ENCODE measurements around the gene LAT.
"Not testable (repeated sequence)": the region's sequence is repeated elsewhere in the genome, so short reads cannot be mapped to it uniquely, and the experiment has no call there.

The LAT gene, protein sequence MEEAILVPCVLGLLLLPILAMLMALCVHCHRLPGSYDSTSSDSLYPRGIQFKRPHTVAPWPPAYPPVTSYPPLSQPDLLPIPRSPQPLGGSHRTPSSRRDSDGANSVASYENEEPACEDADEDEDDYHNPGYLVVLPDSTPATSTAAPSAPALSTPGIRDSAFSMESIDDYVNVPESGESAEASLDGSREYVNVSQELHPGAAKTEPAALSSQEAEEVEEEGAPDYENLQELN

DNA sequence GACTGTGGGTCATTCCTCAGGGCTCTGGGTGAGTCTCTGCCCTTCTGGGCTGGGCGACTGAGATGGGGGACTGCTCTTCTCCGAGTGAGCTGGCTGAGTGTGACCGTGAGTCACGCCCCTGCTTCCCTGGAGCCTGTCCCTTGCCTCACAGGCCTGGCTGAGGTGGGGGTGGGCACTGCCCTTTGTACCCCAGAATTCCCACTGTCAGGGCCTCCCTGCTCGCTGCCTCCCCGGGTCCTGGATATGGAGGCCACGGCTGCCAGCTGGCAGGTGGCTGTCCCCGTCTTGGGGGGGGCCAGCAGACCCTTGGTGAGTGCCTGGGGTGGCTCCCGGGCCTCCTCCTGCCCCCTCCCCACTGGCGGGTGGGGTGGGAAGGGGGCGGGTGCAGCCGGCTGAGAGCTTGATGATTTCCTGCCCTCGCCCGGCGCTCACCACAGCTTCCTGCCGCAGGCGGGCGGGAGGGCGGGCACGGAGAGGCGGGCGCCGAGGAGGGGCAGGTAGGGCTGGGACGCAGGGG is at the start of gene LAT:
Gene LAT, plus strand, starts transcription at position 434 of the 517 bp plus-strand sequence. CDS start 366 bp downstream, outside the sequence.
- peak; percentile 69 to 71 for DNase-seq (ENCODE audit: low read depth in 2 of 2)

DNA sequence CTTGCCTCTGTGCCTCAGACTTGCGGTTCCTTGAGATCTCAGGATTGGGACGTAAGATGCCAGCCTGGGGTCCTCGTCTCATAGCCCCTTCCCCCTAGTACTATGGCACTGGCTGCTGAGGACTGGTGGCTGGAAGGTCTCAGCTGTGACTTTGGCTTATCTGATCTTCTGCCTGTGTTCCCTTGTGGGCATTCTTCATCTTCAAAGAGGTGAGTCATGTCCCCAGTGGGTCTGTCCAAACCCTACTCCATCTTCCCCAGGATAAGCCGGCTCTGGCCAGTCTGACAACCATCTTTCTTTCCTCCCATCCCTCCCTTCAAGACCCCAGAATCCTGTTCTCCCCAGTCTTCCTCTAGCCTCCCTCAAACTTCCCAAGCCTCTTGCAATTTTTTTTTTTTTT is 49.5 kb upstream of the LAT start:
- no peak for DNase-seq (ENCODE audit: low read depth in 2 of 2)

DNA sequence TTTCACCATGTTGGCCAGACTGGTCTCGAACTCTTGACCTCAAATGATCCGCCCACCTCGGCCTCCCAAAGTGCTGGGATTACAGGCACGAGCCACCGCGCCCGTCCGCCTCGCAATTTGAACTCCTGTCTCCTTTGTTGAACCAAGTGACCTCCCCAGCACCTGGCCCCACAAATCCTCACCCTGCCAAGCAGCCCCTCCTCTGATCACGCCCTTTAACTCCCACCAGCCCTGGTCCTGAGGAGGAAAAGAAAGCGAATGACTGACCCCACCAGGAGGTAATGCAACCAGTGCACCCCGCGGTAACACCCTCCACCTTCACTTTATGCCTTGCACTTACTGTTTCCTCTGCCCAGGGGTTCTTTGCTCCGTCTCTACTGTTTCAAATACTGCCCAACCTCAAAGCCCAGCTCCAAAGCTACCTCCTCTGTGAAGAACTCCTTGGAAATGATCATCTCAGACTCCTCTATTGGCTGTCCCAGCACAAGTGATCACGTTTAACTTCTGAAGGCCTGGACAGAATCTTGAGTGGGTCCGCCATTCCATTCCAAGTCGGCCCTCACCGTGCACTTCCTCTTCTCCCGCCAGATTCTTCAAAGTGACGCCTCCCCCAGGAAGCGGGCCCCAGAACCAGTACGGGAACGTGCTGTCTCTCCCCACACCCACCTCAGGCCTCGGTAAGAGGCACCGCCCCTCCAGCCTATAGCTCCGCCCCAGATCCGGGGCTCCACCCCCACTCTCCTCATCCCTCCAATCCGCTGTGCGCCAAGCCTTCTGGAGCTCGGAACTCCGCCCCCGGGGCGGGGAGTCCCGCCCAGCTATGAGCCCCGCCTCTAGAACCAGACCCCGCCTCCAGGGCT is 48.7 kb upstream of the LAT start:
- peak; percentile 74 to 79 for DNase-seq (ENCODE audit: low read depth in 2 of 2)

DNA sequence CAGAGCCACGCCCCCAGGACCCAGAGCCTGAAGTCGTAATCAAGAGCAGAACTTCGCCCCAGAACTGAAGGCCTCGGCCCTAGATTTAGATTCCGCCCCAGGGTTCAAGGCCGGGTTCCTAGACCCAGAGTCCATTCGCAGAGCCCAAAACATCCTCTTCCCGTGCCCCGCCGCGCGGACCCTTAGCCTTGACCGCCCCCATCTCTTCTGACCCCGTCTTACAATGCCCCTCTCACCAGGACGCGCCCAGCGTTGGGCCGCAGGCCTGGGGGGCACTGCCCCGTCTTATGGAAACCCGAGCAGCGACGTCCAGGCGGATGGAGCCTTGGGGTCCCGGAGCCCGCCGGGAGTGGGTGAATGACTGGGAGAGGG is 48.1 kb upstream of the LAT start:
- no peak for DNase-seq (ENCODE audit: low read depth in 2 of 2)

DNA sequence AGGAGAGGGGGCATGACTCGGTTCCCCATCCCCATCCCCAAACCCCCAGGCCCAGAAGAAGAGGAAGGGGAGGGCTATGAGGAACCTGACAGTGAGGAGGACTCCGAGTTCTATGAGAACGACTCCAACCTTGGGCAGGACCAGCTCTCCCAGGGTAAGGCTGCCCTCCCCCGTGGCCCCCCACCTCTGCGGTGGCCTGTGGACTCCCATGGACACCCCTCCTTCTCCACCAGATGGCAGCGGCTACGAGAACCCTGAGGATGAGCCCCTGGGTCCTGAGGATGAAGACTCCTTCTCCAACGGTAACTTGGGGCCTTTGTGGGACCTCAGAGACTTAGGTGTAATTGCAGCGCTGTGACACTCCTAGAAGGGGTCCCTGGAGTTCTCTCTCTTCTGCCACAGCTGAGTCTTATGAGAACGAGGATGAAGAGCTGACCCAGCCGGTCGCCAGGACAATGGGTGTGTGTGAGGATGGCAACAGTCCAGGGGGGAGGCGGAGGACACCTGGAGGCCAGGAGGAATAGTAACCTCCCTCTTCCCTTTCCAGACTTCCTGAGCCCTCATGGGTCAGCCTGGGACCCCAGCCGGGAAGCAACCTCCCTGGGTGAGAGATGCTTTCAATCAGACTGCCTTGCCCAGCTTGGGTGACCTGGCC is 47.5 kb upstream of the LAT start:
- no peak for DNase-seq (ENCODE audit: low read depth in 2 of 2)

DNA sequence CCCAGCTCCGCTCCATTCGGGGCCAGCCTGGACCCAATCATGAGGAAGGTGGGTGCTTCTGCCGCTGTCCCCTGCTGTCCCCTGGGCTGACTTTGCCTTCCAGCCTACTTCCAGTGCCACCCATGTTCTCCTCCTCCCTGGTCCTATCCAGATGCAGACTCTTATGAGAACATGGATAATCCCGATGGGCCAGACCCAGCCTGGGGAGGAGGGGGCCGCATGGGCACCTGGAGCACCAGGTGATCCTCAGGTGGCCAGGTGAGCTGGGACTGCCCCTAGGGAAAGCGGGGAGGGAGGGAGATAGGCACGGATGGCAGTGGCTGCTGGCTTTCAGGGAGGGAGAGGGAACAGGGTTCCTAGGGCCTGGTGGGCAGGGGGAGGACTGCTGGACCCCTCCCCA is 46.1 kb upstream of the LAT start:
- no peak for DNase-seq (ENCODE audit: low read depth in 2 of 2)

DNA sequence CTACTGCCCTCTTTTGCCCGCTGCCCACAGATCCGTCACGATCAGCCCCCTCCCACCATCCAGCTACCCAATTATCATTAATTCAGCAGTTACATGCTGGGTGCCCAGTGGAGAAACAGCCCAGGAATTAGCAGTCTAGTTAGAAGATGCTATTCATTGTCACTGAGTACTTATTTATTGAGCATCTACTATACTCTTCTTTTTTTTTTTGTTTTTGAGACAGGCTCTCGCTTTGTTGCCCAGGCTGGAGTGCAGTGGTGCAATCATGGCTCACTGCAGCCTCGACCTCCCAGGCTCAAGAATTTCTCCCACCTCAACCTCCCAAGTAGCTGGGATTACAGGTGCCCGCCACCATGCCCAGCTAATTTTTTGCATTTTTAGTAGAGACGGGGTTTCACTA is 45.0 kb upstream of the LAT start:
- DNase-seq (ENCODE audit: low read depth in 2 of 2): not testable (repeated sequence)

DNA sequence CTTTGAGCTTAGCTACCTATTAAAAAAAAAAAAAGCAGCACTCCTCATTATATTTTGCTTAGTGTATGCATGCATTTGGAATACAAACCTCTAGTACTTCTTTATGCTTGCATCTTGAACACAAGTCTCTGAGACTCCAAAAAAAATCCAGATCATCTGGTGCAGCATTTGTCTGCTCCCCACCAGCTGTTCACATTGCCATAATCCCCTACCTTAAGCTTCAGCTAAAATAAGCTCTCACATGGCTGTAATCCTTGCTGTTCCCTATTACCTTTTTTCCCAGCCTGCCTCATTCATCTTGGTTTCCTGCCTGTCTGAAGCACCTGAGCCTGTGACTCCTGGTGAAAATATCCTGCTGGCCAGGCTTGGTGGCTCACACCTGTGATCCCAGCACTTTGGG is 41.6 kb upstream of the LAT start:
- no peak for DNase-seq (ENCODE audit: low read depth in 2 of 2)

DNA sequence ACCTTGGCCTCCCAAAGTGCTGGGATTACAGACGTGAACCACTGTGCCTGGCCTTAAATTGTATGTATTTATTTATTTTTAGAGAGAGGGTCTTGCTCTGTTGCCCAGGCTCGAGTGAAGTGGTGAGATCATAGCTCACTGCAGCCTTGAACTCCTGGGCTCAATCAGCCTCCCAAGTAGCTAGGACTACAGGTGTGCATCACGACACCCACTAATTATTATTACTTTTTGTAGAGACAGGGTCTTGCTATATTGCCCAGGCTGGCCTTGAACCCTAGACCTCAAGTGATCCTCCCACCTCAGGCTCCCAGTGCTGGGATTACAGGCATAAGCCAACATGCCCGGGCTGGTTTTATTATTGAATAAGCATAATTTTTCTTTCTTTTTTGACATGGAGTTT is 38.2 kb upstream of the LAT start:
- no peak for DNase-seq (ENCODE audit: low read depth in 2 of 2)

DNA sequence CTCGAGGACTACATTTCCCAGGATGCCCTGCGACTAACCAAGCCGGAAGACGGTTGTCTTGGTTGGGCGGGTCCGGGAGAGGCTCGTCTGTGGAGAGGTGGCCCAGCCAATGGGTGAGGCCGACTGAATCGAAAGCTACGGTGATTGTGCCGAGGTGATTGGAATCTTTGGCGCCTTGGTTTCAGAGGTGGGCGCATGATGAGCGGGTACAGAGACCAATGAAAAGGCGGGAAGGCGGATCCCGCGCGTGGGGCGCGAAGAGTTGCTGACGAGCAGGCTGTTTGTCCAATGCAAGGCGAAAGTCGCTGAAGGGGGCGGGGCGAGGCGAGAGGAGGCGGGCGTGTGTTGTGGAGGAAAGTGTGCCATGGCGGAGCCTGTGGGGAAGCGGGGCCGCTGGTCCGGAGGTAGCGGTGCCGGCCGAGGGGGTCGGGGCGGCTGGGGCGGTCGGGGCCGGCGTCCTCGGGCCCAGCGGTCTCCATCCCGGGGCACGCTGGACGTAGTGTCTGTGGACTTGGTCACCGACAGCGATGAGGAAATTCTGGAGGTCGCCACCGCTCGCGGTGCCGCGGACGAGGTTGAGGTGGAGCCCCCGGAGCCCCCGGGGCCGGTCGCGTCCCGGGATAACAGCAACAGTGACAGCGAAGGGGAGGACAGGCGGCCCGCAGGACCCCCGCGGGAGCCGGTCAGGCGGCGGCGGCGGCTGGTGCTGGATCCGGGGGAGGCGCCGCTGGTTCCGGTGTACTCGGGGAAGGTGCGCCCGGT is 34.0 kb upstream of the LAT start, which contains the start of gene NFATC2IP:
Gene NFATC2IP, plus strand, starts transcription at position 290 of the 762 bp plus-strand sequence. Its CDS starts 75 bp downstream, at position 365.
- DNase-seq (ENCODE audit: low read depth in 2 of 2): peak; percentile 99 to 100

GRCh38 chr16:28951410-28951943 is 33.4 kb upstream of the LAT start:
- no peak for DNase-seq (ENCODE audit: low read depth in 2 of 2)

GRCh38 chr16:28958216-28958615 is 26.6 kb upstream of the LAT start:
- no peak for DNase-seq (ENCODE audit: low read depth in 2 of 2)

- no peak for DNase-seq (ENCODE audit: low read depth in 2 of 2)
Observed at GRCh38 chr16:28958836-28959235, 26.0 kb upstream of the LAT start.

DNA sequence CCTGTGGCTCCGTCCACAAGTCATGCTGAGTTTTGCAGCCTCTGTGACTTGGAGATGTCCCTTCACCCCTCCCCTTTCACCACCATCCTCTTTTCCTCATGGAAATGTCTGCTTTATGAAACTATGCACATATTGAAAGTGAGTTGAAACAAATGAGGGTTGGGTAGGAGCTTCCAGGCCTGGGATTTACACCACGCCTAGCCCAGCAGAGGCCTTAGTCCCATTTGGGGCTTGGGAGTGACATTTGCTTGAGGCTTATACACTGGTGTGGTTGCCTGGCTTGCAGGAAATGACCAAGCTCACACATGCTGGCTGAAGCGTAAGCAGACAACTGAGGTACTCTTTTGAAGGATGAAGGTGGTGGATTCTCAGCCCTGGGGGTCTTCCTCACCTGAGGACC is 20.8 kb upstream of the LAT start:
- DNase-seq (ENCODE audit: low read depth in 2 of 2): no peak

GRCh38 chr16:28964496-28964895 is 20.4 kb upstream of the LAT start:
- DNase-seq (ENCODE audit: low read depth in 2 of 2): no peak

GRCh38 chr16:28967156-28967555 is 17.7 kb upstream of the LAT start:
- no peak for DNase-seq (ENCODE audit: low read depth in 2 of 2)

DNA sequence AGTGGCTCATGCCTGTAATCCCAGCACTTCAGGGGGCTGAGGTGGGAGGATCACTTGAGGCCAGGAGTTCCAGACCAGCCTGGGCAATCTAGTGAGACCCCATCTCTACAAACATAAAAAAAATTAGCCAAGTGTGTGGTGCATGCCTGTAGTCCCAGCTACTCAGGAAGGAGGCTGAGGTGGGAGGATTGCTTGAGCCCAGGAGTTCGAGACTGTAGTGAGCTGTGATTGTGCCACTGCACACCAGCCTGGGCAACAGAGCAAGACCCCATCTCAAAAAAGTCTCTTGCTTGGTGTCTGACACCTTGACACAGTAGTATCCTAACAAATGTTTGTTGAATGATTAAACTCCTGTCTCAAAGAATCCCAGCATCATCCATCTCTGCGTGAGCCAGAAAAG is 15.2 kb upstream of the LAT start:
- not testable (repeated sequence) for DNase-seq (ENCODE audit: low read depth in 2 of 2)

DNA sequence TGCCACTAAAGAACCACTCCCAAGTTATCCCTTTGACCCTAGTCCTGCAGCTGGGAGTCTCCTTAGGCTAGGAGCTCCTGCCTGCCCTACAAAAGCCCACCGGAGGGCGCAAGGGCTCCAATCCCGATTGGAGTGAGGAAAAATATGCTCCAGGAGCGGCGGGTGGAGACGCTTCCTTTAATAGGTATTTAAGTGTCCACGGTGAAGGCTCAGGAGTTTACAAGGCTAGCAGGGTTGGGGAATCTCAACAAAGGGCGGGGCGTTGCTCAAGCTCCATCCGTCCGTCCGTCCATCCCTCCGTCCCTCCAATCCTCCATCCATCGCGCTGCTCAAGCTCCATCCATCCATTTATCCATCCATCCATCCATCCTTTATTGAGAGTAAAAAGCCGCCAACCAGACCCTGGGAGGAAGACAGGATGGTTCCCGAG is 10.8 kb upstream of the LAT start:
- no peak for DNase-seq (ENCODE audit: low read depth in 2 of 2)

DNA sequence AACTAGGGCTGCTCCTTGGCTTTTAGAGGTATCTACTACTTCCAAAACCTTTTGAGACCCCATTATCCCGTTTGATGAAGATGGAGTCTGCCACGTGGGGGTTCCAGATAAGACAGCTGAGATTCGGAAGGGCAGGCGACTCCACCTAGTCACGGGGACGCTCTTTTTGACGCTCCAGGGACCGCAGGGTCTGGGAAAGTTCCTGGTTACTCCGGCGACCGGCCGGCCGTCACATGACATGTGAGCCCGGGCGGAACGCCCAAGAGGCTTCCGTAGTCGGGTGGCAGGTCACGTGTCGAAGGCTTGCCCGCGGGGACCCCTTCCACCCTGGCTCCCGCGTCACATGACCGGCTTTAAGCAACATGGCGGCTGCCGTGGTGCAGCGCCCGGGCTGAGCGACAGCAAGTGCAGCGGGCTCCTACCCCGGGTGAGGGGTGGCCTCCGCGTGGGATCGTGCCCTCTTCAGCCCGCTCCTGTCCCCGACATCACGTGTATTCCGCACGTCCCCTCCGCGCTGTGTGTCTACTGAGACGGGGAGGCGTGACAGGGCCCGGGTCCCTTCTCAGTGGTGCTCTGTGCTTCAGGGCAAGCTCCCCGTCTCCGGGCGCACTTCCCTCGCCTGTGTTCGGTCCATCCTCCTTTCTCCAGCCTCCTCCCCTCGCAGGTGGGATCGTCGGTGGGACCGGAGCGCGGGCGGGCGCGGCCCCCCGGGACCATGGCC is 10.3 kb upstream of the LAT start, which contains the start of gene SPNS1:
Gene SPNS1, plus strand, starts transcription at position 342 of the 721 bp plus-strand sequence. Its CDS starts 374 bp downstream, at position 716.
- DNase-seq (ENCODE audit: low read depth in 2 of 2): peak; percentile 83 to 87

DNA sequence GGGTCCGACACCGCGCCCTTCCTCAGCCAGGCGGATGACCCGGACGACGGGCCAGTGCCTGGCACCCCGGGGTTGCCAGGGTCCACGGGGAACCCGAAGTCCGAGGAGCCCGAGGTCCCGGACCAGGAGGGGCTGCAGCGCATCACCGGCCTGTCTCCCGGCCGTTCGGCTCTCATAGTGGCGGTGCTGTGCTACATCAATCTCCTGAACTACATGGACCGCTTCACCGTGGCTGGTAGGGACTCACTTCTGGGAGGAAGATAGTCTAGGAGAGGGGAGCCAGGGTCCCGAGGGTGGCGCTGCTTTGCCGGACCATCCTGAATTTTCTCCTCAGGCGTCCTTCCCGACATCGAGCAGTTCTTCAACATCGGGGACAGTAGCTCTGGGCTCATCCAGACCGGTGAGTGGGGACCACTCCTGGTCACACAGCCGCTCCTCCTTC is 9.7 kb upstream of the LAT start:
- DNase-seq (ENCODE audit: low read depth in 2 of 2): no peak

Measured in stimulated activated CD4-positive, alpha-beta T cell treated with anti-CD3 and anti-CD28 coated beads, Interleukin-1b, Interleukin-23, amount 100 ng/mL, for 4 hours (primary cell).